NCI-H446 (cell line): ENCODE measurements around the gene ZNF853.

Experiments used
- DNase-seq, 2 experiments: peaks; one replicate each; lab custom pipeline; 2025; lab: John Stamatoyannopoulos, UW

ZNF853 gene

DNA sequence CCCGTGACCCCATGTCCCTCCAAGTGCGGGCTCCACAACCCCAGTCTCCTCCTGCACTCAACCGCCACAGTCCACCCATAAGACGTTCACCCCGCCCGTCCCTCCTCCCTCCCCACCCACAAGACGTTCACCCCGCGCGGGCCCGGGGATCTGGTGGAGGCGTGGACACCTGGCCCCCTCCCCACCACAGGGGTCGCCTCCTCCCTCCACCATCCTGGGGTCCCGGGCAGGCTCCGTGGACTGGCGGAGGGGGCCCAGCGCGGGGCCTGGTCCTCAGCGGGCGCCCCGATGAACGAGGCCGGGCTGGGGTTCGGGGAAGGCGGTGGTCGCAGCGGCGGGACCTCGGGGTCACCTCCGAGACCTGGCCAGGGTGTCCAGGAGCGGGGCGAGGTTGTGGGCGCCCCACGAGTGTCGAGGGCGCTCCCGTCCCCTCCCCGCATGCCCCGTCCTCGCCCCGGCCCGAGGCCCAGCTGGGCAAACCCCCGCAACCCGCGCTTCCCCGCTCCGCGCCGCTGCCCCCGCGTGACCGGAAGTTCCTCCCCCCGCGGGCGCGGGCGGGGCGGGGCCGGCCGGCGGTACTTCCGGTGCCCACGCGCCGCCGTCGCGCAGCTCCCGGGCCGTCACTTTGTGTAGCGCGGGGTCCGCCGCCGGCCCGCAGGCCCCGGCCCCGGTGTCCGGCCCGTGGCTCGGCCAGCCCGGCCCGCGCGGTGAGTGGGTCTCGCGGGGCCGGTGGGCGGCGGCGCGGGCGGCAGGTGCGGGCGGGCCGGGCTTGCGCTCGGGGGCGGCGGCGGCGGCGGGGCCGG, 21.5 kb downstream of the ZNF853 start, which contains the start of gene ZNF316:
ZNF316 (plus strand) TSS at position 578 of the 803 bp plus-strand sequence. CDS start 5,092 bp downstream, outside the sequence.
- DNase-seq: peak in 1 of 2 experiments; percentile 74

DNA sequence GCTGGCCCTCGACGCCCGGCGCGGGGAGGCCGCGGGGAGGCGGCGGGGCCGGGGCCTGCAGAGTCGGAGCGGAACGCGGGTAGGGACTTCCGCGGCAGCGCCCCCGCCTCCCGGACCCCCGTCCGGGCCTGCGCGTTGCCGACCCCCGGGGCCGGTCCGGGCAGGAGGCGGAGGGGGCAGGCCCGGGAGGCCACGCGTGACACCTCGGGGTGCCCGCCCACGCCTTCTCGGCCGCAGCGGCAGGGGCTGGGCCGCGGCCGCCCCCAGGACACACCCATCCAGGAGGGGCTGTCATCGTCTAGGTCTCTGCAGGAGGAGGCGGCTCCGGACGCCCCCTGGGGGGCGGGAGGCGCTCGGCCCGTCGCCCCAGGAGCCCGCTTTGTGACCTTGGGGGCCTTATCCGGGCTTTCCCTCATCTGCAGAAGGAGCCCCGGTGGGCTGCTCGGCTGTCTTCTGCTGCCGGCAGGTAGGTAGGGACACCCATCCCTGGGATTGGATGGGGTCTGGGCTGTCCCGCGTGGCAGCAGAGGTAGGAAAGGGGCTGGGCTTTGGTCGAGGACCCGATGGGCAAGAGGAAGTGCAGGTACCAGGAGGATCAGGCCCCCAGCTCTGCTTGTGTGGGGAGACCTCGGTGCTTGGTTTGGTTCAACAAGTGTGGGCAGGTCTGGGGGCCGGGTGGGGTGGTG, 22.3 kb downstream of the ZNF853 start:
- peak in 1 of 2 experiments; percentile 32 for DNase-seq

DNA sequence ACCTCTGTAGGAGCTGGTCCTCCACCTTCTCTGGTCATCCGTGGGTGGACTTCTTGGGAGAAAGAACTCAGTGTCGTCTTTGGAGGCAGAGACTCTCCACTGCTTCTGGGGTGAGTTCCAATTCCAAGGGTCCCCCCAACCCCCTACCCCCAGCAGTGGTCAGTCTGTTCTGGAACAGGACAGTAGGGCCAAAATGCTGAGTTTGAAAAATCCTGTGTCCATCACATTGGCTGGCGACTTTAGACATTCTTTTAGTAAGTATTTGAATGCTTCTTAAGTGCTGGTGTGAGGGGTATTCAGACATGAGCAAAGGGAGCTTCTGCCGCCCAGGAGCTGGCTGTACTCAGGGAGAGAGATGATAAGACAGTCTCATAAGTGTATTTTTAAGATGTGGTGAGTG, 23.6 kb downstream of the ZNF853 start:
- DNase-seq: no peak

DNA sequence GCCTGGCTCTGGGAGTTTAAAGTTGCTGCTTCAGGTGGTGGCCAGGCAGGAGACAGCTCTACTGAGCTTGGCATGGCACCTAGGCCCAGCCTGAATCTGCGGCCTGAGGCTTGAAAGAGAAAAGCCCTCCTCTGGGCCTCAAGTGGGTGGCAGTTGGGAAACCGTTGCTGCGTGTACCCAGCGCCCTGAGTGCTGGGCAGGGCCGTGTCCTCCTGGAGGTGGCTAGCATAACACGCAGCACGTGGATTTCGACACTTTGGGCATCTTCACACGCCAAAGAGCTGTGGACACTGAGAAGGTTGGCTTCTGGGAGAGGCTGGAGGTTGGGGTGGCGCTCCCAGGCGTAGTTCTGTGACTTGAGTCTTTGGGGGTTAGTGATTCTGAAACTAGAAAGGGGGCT, 24.2 kb downstream of the ZNF853 start:
- no peak for DNase-seq

DNA sequence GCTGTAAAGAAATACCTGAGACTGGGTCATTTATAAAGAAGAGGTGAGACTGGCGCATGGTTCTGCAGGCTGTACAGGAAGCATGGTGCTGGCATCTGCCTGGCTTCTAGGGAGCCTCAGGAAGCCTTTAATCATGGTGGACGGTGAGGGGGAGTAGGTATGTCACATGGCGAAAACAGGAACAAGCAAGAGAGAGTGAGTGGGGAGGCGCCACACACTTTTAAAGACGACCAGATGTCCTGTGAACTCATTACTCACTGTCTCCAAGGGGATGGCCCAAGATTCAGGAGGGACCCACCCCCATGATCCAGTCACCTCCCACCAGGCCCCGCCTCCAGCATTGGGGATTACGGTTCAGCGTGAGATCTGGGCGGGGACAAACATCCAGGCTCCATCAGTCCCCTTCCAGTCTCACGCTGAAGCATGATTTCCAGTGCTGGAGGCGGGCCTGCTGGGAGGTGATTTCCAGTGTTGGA, 24.9 kb downstream of the ZNF853 start:
- DNase-seq: no peak

DNA sequence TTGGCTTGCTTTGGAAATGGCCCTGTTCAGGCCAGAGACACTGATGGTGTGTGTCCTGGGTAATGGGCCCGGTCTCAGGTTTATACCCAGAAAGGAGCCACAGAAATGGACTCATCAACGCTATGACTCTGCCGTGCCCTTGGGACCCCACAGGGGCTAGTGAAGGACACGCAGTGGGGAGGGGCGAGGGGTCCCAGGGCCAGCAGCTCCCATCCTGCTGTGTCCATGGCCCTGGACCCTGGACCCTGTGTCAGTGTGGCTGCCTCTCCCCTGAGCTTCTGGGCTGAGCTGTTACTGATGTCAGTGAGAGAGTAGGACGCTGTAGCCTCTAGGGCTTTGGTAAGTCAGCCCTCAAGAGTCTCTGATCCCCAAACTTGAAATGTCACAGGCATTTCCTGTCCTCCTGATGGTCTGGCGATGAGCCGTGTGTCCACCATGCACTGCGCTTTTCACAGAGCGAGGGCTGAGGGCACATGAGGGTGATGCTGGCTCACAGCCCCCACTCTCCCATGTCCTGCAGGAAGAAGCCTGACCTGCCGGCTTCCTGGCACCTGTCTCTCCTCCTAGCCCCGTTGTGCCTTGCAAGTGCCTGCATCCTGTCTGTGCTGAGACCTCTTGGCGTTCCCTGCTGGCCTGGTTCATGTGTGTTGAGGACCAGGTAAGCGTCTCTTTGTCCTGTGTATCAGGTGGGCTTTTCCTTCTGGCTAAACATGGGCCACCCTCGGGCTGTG, 26.1 kb downstream of the ZNF853 start:
- no peak for DNase-seq

DNA sequence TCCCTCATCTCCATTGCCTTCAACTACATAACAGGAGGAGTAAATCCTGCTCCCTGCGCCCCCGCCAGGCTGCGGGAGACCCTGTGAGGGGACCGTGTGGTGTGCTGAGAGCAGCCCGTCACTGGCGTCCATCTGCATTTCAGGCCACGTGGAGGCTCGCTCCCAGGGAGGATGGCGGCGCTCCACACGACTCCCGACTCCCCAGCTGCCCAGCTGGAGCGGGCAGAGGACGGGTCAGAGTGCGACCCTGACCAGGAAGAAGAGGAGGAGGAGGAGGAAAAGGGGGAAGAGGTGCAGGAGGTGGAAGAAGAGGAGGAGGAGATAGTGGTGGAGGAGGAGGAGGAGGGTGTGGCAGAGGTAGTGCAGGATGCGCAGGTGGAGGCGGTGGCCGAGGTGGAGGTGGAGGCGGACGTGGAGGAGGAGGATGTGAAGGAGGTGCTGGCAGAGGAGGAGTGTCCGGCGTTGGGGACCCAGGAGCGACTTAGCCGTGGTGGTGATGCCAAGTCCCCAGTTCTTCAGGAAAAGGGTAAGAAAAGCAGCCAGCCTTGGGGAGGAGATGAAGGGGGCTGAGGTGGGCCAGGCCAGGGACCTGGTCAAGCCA, 26.9 kb downstream of the ZNF853 start:
- no peak for DNase-seq

DNA sequence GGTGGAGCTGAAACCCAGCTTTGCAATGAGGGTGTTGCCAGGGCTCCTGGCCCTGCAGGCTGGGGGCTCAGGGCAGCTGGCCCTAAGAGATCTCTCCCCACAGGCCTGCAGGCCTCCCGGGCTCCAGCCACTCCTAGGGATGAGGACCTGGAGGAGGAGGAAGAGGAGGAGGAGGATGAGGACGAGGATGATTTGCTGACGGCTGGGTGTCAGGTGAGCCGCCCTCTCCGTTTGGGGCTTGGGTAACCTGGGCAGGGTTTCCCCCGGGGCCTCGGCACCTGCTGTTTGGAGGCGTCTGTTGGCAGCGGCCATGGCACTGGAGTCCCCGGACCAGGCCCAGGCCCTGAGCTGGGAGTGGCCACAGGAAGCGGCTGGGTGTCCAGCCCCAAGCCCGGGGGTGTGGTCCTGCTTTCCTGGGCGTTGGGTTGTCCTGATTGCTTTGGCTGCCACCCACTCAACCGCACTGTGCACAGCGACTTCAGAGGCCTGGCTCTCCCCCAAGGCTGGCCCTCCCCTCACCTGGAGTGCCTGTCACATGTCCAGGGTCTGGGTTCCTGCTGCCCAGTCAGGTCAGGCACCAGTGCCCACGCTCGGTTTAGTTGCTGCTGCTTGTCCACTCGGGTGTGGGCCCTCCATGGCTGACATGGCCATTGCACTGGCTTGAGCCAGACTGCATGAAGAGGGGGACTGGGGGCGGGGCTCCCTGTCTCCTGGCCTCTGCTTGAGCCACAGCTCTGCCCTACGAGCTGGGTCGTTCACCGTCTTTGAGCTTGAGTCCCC, 27.6 kb downstream of the ZNF853 start:
- no peak for DNase-seq

DNA sequence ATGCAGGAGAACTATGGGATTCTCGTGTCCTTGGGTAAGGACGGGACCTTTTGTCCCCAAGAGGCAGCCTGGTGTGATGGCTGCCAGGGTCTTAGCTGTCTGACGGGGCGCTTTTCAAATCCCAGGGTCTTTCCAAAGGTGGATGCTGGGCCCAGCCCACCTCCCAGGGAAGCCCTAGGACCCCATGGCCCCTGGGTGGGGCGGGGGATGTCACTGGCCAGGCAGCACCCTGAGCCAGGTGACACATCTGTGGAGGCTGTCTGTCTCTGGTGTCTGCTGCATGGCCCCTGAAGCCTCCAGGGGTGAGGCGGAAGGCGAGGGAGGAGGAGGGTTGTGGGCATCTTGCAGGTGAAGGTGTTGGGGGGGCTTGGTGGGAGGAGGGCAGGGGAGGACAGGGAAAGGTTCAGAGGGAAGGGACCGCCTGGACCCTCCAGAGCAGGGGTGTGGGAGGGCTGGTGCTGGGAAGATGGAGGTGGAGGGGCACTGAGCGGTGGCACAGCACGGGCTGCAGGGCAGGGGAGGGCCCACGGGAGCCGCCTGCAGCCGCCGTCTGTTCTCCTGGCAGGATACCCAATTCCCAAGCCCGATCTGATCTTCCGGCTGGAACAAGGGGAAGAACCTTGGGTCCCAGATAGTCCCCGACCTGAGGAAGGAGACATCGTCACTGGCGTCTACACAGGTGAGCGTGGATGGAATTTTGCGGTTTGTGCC, 28.7 kb downstream of the ZNF853 start:
- no peak for DNase-seq

DNA sequence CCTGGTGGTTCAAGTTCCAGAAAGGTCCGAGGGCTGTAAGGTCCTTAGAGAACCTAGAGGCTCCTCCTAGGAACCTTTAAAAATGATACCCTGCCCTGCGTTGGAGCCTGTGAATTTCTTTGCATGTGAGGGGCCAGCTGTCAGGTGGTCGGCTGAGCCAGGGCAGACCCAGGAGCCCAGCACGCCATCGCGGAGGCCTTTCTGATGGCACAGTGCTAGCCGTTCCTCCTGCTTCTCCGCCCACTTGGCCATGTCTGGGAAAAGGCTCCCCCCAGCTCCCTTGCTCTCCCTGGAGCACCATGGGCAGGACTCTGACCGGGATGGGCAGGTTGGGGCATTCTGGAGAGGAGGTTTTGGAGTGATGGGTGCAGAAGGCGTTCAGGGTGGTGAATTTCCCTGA, 29.3 kb downstream of the ZNF853 start:
- DNase-seq: no peak

DNA sequence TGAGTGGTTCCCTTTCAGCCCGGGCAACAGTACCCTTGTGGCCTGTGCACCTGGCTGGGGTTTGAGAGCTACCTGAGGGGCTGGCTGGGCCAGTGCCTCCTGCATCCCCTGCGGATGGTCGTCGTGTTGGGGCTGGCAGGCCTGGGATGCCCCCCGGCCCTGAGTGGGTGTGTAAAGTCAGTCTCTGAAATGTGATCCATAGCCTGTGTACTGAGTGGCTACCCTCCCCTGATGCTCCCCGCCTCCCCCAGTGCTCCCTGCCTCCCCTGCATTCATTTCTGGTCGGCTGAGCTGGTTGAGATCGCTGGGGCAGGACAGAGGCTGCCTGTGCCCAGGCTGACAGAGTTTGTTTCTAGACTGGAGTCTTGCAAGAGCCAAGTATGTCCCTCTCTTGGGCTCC, 31.1 kb downstream of the ZNF853 start:
- no peak for DNase-seq

DNA sequence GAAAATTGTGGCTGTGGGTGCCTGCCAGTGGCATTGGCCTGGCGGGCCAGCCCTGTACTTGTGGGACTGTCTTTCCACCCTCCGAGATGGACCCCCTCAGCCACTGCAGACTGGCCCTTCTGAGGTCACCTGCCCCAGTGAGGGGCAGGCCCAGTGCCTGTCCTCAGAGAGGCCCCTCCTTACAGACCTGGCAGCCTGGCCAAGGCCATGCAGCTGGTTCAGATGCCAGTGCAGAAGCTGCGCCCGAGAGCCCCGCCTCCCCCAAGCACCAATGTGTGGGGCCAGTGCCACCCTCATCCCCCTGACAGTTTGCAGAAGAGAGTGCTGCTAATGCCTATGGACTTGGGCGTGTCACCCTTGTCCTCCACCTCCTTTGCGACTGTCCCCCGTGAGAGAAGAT, 31.7 kb downstream of the ZNF853 start:
- DNase-seq: no peak

DNA sequence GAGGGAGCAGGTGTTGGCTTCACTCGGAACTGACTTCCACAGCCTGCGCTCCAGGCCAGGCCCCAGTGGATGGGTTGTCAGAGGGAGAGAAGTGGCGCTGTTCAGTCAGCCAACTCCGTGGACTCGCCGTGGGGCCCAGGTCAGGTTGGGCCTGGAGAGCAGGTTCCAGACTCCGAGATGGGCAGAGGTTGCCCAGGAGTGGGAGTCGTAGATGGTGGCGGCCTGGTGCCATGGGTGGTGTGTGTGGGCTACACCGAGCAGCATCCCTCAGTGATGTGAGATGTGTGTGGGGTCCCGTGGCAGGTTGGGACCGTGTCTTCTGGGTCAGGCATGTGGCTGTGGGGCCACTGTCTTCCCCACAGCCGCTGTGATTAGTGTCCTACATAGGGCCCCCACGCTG, 32.1 kb downstream of the ZNF853 start:
- DNase-seq: no peak

DNA sequence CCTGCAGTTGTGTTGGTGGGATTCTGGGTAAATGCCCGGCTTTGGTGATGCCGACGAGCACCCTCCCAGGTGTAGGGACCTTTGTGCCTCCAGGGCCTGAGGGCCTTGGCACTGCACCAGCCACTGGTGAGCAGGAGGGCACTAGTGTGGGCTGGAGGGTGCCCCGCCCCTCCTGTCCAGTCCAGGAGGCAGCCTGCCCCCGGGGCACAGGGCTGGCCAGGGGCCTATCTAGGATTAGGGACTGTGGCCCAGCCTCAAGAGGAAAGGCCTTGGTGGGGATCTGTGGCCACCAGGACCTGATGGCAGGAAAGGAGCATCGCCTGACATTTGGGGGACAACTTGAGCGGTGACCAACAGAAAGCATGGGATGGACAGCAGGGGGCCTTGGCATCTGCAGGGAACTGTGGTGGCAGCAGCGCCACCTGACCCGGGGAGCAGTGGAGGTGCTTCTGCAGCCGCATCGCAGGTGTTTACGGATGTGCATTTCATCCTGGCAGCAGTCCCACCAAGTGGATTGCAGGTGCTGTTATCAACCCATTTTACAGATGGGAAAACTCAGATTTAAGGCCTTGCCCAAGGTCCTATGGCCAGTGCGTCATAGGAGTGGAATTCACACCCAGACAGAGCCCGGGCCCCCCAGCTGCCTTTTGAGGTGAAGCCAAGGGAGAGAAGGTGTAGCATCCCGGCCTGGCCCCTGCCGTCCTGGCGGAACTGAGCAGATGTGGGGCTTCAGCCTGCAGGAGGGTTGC, 32.8 kb downstream of the ZNF853 start:
- no peak for DNase-seq

DNA sequence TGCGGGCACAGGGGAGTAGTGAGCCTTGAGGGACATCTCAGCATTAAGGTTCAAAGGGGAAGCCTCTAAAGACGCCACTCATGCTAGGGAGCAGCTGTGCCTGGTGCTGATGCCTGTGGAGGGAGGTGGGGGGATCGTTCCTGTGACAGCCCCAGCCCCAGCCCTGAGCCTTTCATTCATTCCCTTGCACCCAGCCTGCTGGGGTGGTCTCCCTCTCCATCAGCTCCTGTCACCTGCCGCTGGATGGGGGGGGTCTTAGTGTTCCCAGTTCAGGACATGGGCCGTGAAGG, 33.4 kb downstream of the ZNF853 start:
- DNase-seq: no peak

DNA sequence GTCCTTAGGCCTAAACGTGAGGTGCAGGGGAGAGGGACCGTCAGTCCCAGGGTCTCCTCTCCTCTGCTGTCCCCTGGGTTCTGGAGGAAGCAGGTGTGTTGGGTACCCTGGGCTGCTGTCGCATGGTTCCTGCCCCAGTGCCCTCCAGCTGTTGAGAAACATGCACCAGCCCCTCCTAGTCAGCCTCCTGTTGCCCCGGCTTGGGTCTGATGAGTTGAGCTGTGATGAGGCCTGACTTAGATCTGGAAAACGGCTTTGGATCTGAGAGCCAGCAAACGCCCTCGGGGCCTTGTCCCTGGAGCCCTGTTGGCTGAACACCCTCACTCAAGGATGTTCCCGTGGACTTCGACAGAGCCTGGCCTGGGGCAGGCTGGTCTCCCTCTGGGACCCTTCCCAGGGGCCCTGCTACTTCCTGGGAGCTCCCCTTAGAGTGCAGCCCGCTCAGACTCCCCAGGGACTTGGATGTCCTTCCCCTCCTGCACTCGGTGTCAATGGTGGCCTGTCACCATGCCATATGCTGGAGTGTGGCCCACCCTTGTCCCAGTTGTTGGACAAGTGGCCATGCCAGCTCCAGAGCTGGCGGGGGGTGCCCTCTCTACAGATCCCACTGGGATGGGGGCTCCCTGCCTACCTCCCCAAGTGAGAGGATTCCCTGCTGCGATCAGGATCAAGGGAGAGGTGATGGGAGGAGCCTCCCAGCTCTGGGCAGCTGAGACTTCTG, 34.0 kb downstream of the ZNF853 start:
- DNase-seq: no peak

DNA sequence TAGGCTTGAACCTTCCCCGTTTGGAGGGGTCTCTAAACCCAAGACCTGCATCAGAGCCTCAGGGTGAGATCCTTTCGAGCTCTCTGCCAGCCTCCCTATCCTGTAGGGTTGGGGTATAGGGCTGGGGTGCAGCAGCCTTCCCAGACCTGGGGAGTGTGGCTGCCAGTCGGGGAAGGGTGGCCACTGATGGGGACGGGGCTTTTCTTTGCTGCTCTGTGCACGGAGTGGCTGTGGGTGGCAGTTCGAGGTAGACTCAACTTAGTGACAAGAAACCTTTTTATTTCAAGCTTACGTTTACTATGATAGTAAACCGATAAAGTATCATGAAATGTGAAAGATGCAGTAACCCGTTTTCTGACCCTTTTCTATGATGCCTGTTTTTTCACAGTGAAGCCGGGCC, 34.7 kb downstream of the ZNF853 start:
- no peak for DNase-seq

DNA sequence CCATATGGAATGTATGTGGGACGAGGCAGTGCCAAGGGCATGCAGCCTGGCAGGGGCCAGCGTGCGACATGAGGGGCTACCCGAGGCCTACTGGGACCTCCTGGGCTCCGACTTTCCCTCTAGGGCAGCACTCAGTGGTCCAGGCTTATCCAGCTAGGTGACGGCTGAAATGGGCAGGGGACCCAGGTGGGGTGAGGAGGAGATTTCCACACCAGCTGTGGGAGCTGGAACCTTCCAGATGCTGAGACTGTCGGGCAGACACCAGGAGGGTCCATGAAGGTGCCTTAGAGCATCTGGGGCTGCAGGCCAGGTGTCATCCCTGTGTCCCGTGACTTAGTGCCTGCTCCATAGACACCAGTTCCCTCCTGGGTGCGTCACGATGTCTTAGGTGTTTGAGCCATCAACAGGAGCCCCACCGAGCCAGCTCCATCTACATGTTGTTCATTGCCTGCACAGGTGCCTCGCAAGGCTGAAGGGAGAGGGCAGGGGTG, 35.2 kb downstream of the ZNF853 start:
- DNase-seq: no peak

DNA sequence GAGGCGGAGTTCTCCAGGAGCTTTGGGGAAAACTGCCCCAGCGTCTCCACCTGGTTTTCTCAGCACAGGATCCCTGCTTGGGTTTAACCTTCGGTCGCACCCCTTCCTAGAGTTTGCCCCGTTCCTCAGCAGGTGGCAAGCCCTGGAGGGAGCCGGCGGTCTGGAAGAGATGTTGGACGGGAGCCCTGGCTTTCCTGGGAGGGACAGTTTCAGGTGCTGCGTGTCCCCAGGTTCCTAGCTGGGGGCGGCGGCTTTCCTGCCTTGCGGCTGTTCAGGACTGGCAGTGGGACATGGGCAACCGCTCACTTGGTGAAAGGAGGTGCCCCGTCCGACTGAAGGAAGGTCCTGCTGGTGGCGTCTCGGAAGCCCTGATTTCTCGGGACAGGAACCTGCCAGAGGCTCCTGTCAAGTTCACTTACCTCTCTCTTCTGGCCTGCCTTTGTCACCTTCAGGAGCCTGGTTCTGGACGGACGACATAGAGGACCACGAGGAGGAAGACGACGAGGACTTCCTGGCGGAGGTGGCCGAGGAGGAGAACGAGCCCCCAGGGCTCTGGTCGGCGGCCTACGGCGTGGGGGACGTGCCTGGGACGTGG, 36.5 kb downstream of the ZNF853 start:
- DNase-seq: no peak
